Liver (tissue), 9 donors: ENCODE measurements around the gene PRG2. TPM values are rescaled to one million over a fixed set of nuclear protein-coding genes. Genes with fewer than 3 reads are reported as not detected.

ENCODE experiments used
- DNase-seq: peaks from one replicate; pipeline ENCODE4 v3.0.0-alpha.2; 2017; ENCODE audit warnings: low spot score
- H3K27ac ChIP-seq, 2 donors: one replicate each; pipeline ENCODE4 v1.7.0; 2013; ENCODE audit warnings: inconsistent platforms in 2 of 2, low read length in 2 of 2, control low read depth in 1 of 2, low read depth in 1 of 2, mild to moderate bottlenecking in 1 of 2
- H3K27me3 ChIP-seq, 4 donors: one replicate each; pipeline versions ENCODE4 v1.6.1 to v1.7.0; 2013; ENCODE audit warnings: low read length in 3 of 4, inconsistent platforms in 1 of 4, mild to moderate bottlenecking in 1 of 4, moderate library complexity in 1 of 4; ENCODE audit not compliant: control insufficient read depth in 4 of 4, insufficient read depth in 4 of 4
- H3K36me3 ChIP-seq, 4 donors: one replicate each; pipeline versions ENCODE4 v1.6.1 to v1.7.0; 2013; ENCODE audit warnings: low read length in 3 of 4, mild to moderate bottlenecking in 3 of 4, low read depth in 1 of 4, moderate library complexity in 1 of 4; ENCODE audit not compliant: control insufficient read depth in 4 of 4, insufficient read depth in 3 of 4
- H3K4me1 ChIP-seq, 4 donors: one replicate each; pipeline versions ENCODE4 v1.6.1 to v1.7.0; 2013; ENCODE audit warnings: low read length in 3 of 4, mild to moderate bottlenecking in 3 of 4, moderate library complexity in 1 of 4; ENCODE audit not compliant: control insufficient read depth in 4 of 4, insufficient read depth in 4 of 4
- H3K4me3 ChIP-seq, 3 donors: one replicate each; pipeline versions ENCODE4 v1.6.1 to v1.7.0; 2013; ENCODE audit warnings: low read length in 3 of 3, control low read depth in 1 of 3, low read depth in 1 of 3, mild to moderate bottlenecking in 1 of 3
- H3K9ac ChIP-seq, 2 donors: one replicate each; pipeline ENCODE4 v1.7.0; 2013; ENCODE audit warnings: low read length in 2 of 2, mild to moderate bottlenecking in 2 of 2, moderate library complexity in 2 of 2, control low read depth in 1 of 2, low read depth in 1 of 2
- H3K9me3 ChIP-seq, 4 donors: one replicate each; pipeline versions ENCODE4 v1.6.1 to v1.7.0; 2013; ENCODE audit warnings: low read length in 3 of 4; ENCODE audit not compliant: control insufficient read depth in 4 of 4
- EGR1 ChIP-seq, 2 donors: IDR thresholded peaks; 2 replicates each; pipeline ENCODE4 v1.6.1; 2016 to 2018; ENCODE audit warnings: antibody characterized with exemption in 2 of 2, low read depth in 2 of 2
- FOXA1 ChIP-seq: IDR thresholded peaks from 2 replicates; pipeline ENCODE4 v1.6.1; 2016; ENCODE audit warnings: antibody characterized with exemption
- FOXA2 ChIP-seq: IDR thresholded peaks from 2 replicates; pipeline ENCODE4 v1.6.1; 2016; ENCODE audit warnings: antibody characterized with exemption
- GABPA ChIP-seq, 2 donors: IDR thresholded peaks in 1 of 2; conservative IDR thresholded peaks in 1 of 2; 2 replicates each; pipeline ENCODE4 v1.6.1; 2016; ENCODE audit warnings: antibody characterized with exemption in 2 of 2, mild to moderate bottlenecking in 1 of 2, moderate library complexity in 1 of 2
- HNF4A ChIP-seq, 2 donors: conservative IDR thresholded peaks; 2 replicates each; pipeline ENCODE4 v1.6.1; 2016; ENCODE audit warnings: antibody characterized with exemption in 2 of 2, mild to moderate bottlenecking in 2 of 2
- HNF4G ChIP-seq: IDR thresholded peaks from 2 replicates; pipeline ENCODE4 v1.6.1; 2016; ENCODE audit warnings: antibody characterized with exemption
- JUND ChIP-seq, 2 donors: IDR thresholded peaks; 2 replicates each; pipeline ENCODE4 v1.6.1; 2016; ENCODE audit warnings: antibody characterized with exemption in 2 of 2
- MAX ChIP-seq: IDR thresholded peaks from 2 replicates; pipeline ENCODE4 v1.6.1; 2016; ENCODE audit warnings: antibody characterized with exemption
- NR2F2 ChIP-seq: IDR thresholded peaks from 2 replicates; pipeline ENCODE4 v1.6.1; 2016; ENCODE audit warnings: antibody characterized with exemption
- RAD21 ChIP-seq, 2 donors: IDR thresholded peaks; 2 replicates each; pipeline ENCODE4 v1.6.1; 2016; ENCODE audit warnings: antibody characterized with exemption in 2 of 2, mild to moderate bottlenecking in 2 of 2
- REST ChIP-seq: IDR thresholded peaks from 2 replicates; pipeline ENCODE4 v1.6.1; 2016; ENCODE audit warnings: antibody characterized with exemption, mild to moderate bottlenecking
- RXRA ChIP-seq, 2 donors: IDR thresholded peaks; 2 replicates each; pipeline ENCODE4 v1.6.1; 2017 to 2018; ENCODE audit warnings: antibody characterized with exemption in 2 of 2, mild to moderate bottlenecking in 1 of 2
- SP1 ChIP-seq: IDR thresholded peaks from 2 replicates; pipeline ENCODE4 v1.6.1; 2018; ENCODE audit warnings: antibody characterized with exemption, mild to moderate bottlenecking
- TAF1 ChIP-seq: conservative IDR thresholded peaks from 2 replicates; pipeline ENCODE4 v1.6.1; 2016; ENCODE audit warnings: antibody characterized with exemption, mild to moderate bottlenecking
- YY1 ChIP-seq: IDR thresholded peaks from 2 replicates; pipeline ENCODE4 v1.6.1; 2016; ENCODE audit warnings: antibody characterized with exemption, mild to moderate bottlenecking
- ZBTB33 ChIP-seq: IDR thresholded peaks from 2 replicates; pipeline ENCODE4 v1.6.1; 2016; ENCODE audit warnings: antibody characterized with exemption
- WGBS: extraction: QIAGEN DNeasy Blood & Tissue Kit; methylation state at CpG from one replicate; pipeline ENCODE4 v1.1.7; 2013; 5-methylcytosine and 5-hydroxymethylcytosine counted together
- polyA plus RNA-seq, 2 donors: library from polyadenylated mRNA; stranded (reverse) in 1 of 2; unstranded in 1 of 2; fragments of 200-250 nt in 1 of 2; fragments of >200 nt in 1 of 2; fragmentation: Nextera tagmentation in 1 of 2; extraction: Ambion mirVana in 1 of 2; gene quantifications; one replicate each; pipeline versions ENCODE4 v1.2.1 to v1.2.3, GENCODE V29; 2013 to 2015
- total RNA-seq, 2 donors: library from RNA; depleted of rRNA; stranded (reverse); fragments of >200 nt; gene quantifications; one replicate each; pipeline ENCODE4 v1.2.3, GENCODE V29; 2014
- TF ChIP-seq, protein P1 (sequence below): fragments of 150-350 bp; IDR thresholded peaks from 2 replicates; pipeline ENCODE4 v1.5.1; 2017; ENCODE audit warnings: improper control_type of control experiment, low read depth, low read length; ENCODE audit not compliant: missing input control
- TF ChIP-seq, protein P2 (sequence below): IDR thresholded peaks from 2 replicates; pipeline ENCODE4 v1.6.1; 2016; ENCODE audit warnings: antibody characterized with exemption
- donor health status: healthy.
- donor health status: healthy.
- donor health status: healthy.
- donor health status: healthy.
- donor health status: healthy.

The PRG2 gene
- total and polyA plus RNA-seq, 4 donors, result 0.74 to 24.2 (median 1.2) TPM; not detected in 1

DNA sequence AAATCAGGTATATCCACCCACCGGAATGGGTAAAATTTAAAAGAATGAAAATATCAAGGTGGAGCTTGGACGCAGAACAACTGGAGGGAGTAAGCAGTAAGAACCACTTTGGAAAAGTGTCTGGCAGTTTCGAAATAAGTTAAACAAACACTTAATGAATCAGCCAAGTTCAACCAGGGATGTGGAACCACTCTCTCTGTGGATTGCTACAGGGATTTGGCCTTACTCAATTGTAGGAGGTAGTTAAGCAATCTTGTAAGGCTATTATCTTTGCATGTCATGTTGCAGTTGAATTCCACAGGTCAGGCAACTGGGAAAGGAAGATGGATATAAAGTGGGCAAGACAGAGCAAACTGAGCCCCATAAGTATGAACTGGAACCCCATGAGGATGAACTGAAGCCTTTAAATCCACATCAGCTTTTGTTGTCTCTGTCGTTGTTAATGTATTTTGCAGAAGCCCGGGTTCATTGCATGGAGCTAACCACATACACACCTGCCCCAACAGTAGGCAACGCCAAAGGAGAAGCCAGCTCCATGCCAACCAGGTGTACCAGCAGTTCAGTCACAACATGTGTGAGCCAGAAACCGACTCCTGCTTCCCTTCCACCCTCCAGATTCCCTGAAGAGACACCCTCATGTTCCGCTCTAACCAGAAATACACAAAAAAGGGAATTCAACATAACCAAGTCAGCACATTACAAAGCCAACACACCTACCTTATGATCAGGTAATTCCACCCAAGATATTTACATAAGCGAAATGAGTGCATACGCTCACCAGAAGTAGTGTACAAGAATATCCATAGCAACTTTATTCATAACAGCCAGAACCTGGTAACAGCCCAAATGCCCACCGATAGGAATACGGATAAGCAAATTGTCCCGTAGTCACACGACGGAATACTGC is 44.4 kb upstream of the PRG2 start:
- no peak for DNase-seq
- TF ChIP-seq JUND (IDR thresholded peaks at IDR 0.05) (peak; percentile 91 to 95), ZBTB33 (peak; percentile 83), MAX (peak; percentile 69), REST (peak; percentile 77), RAD21 (IDR thresholded peaks at IDR 0.05) (peak; percentile 51 to 67), RXRA (IDR thresholded peaks at IDR 0.05) (peak; percentile 95 to 96), HNF4G (peak; percentile 63), GABPA (IDR thresholded peaks at IDR 0.05 in 1 of 2, conservative IDR thresholded peaks at IDR 0.05 in 1 of 2) (peak in 1 of 2 donors; percentile 61), SP1 (peak; percentile 90), EGR1 (IDR thresholded peaks at IDR 0.05; ENCODE audit: low read depth in 2 of 2) (peak in 1 of 2 donors; percentile 81), FOXA1 (no peak), HNF4A (conservative IDR thresholded peaks at IDR 0.05) (peak; percentile 88 to 91), NR2F2 (peak; percentile 37), FOXA2 (peak; percentile 70), TAF1 (no peak), YY1 (peak; percentile 76)
- TF ChIP-seq, protein P1, sequence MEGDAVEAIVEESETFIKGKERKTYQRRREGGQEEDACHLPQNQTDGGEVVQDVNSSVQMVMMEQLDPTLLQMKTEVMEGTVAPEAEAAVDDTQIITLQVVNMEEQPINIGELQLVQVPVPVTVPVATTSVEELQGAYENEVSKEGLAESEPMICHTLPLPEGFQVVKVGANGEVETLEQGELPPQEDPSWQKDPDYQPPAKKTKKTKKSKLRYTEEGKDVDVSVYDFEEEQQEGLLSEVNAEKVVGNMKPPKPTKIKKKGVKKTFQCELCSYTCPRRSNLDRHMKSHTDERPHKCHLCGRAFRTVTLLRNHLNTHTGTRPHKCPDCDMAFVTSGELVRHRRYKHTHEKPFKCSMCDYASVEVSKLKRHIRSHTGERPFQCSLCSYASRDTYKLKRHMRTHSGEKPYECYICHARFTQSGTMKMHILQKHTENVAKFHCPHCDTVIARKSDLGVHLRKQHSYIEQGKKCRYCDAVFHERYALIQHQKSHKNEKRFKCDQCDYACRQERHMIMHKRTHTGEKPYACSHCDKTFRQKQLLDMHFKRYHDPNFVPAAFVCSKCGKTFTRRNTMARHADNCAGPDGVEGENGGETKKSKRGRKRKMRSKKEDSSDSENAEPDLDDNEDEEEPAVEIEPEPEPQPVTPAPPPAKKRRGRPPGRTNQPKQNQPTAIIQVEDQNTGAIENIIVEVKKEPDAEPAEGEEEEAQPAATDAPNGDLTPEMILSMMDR, result no peak
- TF ChIP-seq, protein P2, sequence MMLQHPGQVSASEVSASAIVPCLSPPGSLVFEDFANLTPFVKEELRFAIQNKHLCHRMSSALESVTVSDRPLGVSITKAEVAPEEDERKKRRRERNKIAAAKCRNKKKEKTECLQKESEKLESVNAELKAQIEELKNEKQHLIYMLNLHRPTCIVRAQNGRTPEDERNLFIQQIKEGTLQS, result peak; percentile 69
- Histone ChIP-seq H3K36me3 (no peaks in the 10 kb centered on the region), H3K27ac (peak overlapping the region; percentile 85 to 91), H3K27me3 (no peaks in the 10 kb centered on the region), H3K4me1 (peaks cover 13 to 62% (median 32%) of the 10 kb centered on the region in 4 donors), H3K4me3 (no peak overlapping the region), H3K9ac (peak overlapping the region in 1 of 2 donors; percentile 72), H3K9me3 (no peaks in the 10 kb centered on the region)
- WGBS, result 58% methylated on average over 15 of the region's 15 CpGs
